Kidney (tissue), 14 donors: ENCODE measurements around the gene MROH2A. TPM values are rescaled to one million over a fixed set of nuclear protein-coding genes. Genes with fewer than 3 reads are reported as not detected.
A peak's percentile ranks its signal among the peaks of the same experiment; 100 is the strongest.

Experiments used
- DNase-seq, 5 donors: peaks; one replicate each; pipeline ENCODE4 v3.0.0-alpha.2; 2013 to 2020
- FAIRE-seq: peaks from 2 replicates; lab custom pipeline; 2012; peaks lifted over from hg19 to GRCh38; lab: Jason Lieb, UNC
- H3K27ac ChIP-seq, 2 donors: one replicate each; pipeline ENCODE4 v1.7.0; 2013; ENCODE audit warnings: low read depth in 2 of 2, low read length in 2 of 2, inconsistent platforms in 1 of 2
- H3K27me3 ChIP-seq: one replicate; pipeline ENCODE4 v1.7.1; 2013; ENCODE audit warnings: low read length, inconsistent platforms; ENCODE audit not compliant: control insufficient read depth, insufficient read depth
- H3K36me3 ChIP-seq, 3 donors: one replicate each; pipeline versions ENCODE4 v1.7.0 to v1.7.1; 2013; ENCODE audit warnings: low read length in 3 of 3, control low read depth in 1 of 3, inconsistent platforms in 1 of 3; ENCODE audit not compliant: insufficient read depth in 3 of 3, control insufficient read depth in 2 of 3
- H3K4me1 ChIP-seq, 3 donors: one replicate each; pipeline versions ENCODE4 v1.7.0 to v1.7.1; 2013; ENCODE audit warnings: low read length in 3 of 3, inconsistent platforms in 1 of 3, low read depth in 1 of 3; ENCODE audit not compliant: control insufficient read depth in 2 of 3, insufficient read depth in 2 of 3
- H3K4me3 ChIP-seq, 3 donors: one replicate each; pipeline versions ENCODE4 v1.7.0 to v1.8.1; 2013; ENCODE audit warnings: low read length in 3 of 3, control low read depth in 1 of 3, inconsistent platforms in 1 of 3
- H3K9ac ChIP-seq, 3 donors: one replicate each; pipeline versions ENCODE4 v1.7.0 to v1.7.1; 2013; ENCODE audit warnings: low read length in 3 of 3, control low read depth in 1 of 3, inconsistent platforms in 1 of 3
- H3K9me3 ChIP-seq, 3 donors: one replicate each; pipeline versions ENCODE4 v1.7.0 to v1.7.1; 2013; ENCODE audit warnings: low read length in 3 of 3, control low read depth in 1 of 3, inconsistent platforms in 1 of 3; ENCODE audit not compliant: control insufficient read depth in 2 of 3, insufficient read depth in 1 of 3
- CTCF ChIP-seq: IDR thresholded peaks from 3 replicates; pipeline ENCODE4 v1.5.1; 2012; ENCODE audit warnings: mild to moderate bottlenecking, moderate library complexity, borderline replicate concordance; ENCODE audit not compliant: insufficient read depth; ENCODE audit errors: extremely low read depth
- intact Hi-C: fragments of 100-400 bp; cut with DNase I; formaldehyde crosslinking; loops from one replicate; pipeline ENCODE4 v1.11.1; 2022
- polyA plus RNA-seq: library from polyadenylated mRNA; stranded (reverse); fragments of 350-450 nt; fragmentation: Illumina TruSeq; extraction: RNeasy Lipid Tissue Mini Kit (QIAGEN cat#74804); gene quantifications from one replicate; pipeline ENCODE4 v1.2.3, GENCODE V29; 2014; ENCODE audit warnings: low read depth, low replicate concordance; ENCODE audit not compliant: insufficient read depth
- total RNA-seq: library from RNA; stranded (reverse); fragmentation: NEBNext Ultra II Directional; extraction: Animal tissue kit (Norgen Biotek cat#: 25700); gene quantifications from one replicate; pipeline ENCODE4 v1.2.1, GENCODE V29; 2021
- donor health status: control.
- donor health status: control.
- donor health status: control.
- donor health status: control.
- donor health status: control.
- donor health status: DM: yes; HTN: yes; CAD: no.
- donor health status: Normal renal cell carcinoma (clear cell type).

MROH2A gene
- total and polyA plus RNA-seq, 2 donors from 2014 or later, result 1.8 TPM; not detected in 1

GRCh38 chr2:233814056-233814835 lies 36.1 kb downstream of the MROH2A start:
- no peaks in the 10 kb centered on the region for H3K9me3 ChIP-seq
- H3K4me3 ChIP-seq, result no peak overlapping the region
- intact Hi-C loops, result no loop called here
- no peaks in the 10 kb centered on the region for H3K36me3 ChIP-seq
- H3K27ac ChIP-seq, result no peak overlapping the region
- H3K4me1 ChIP-seq, result no peaks in the 10 kb centered on the region
- H3K27me3 ChIP-seq, result no peaks in the 10 kb centered on the region
- H3K9ac ChIP-seq, result no peak overlapping the region
- no peak for TF ChIP-seq CTCF
- DNase-seq, result peak in 2 of 5 donors; percentile 22 to 27
- FAIRE-seq, result no peak

- TF ChIP-seq CTCF, result no peak
- H3K9ac ChIP-seq, result no peak overlapping the region
- intact Hi-C loops, result no loop called here
- H3K27me3 ChIP-seq, result no peaks in the 10 kb centered on the region
- DNase-seq, result no peak
- no peaks in the 10 kb centered on the region for H3K9me3 ChIP-seq
- H3K4me1 ChIP-seq, result no peaks in the 10 kb centered on the region
- H3K27ac ChIP-seq, result no peak overlapping the region
- no peaks in the 10 kb centered on the region for H3K36me3 ChIP-seq
- FAIRE-seq, result no peak
- no peak overlapping the region for H3K4me3 ChIP-seq
Measured at GRCh38 chr2:233815861-233816260, 37.7 kb downstream of the MROH2A start.

GRCh38 chr2:233816334-233816733 lies 38.2 kb downstream of the MROH2A start:
- Histone ChIP-seq H3K9ac (no peak overlapping the region), H3K9me3 (no peaks in the 10 kb centered on the region), H3K4me1 (no peaks in the 10 kb centered on the region), H3K36me3 (no peaks in the 10 kb centered on the region), H3K27me3 (no peaks in the 10 kb centered on the region), H3K4me3 (no peak overlapping the region), H3K27ac (no peak overlapping the region)
- intact Hi-C loops, result no loop called here
- FAIRE-seq (no peak), DNase-seq (peak in 1 of 5 donors; percentile 13)
- no peak for TF ChIP-seq CTCF
